K562 (cell line): Measurements from ENCODE around the gene PIK3R4. TPM values are rescaled to one million over a fixed set of nuclear protein-coding genes. Genes with fewer than 3 reads are reported as not detected.

Experiments
- KDM1A ChIP-seq, 2 experiments: fragments of 450-650 bp; IDR thresholded peaks; 2 replicates each; pipeline ENCODE4 v1.6.1; 2016; ENCODE audit warnings: mild to moderate bottlenecking in 2 of 2
- KLF6 ChIP-seq: fragments of 250-450 bp; sonication (Bioruptor Pico); IDR thresholded peaks from 2 replicates; pipeline ENCODE4 v1.4.0; 2020; ENCODE audit warnings: mild to moderate bottlenecking, moderate library complexity, borderline replicate concordance
- PHB2 ChIP-seq: fragments of 450-650 bp; IDR thresholded peaks from 2 replicates; pipeline ENCODE4 v1.6.1; 2017; ENCODE audit warnings: low read depth
- PTTG1 ChIP-seq: fragments of 450-650 bp; IDR thresholded peaks from 2 replicates; pipeline ENCODE4 v1.6.1; 2016; ENCODE audit warnings: low read depth, mild to moderate bottlenecking, missing genetic modification characterization, missing compliant biosample characterization
- TEAD1 ChIP-seq, 2 experiments: fragments of 450-650 bp in 1 of 2; sonication (generic) in 1 of 2; formaldehyde crosslinking; IDR thresholded peaks; 2 replicates each; pipeline versions ENCODE4 v1.4.0 to v1.8.0; 2020 to 2022; ENCODE audit warnings: mild to moderate bottlenecking in 2 of 2, missing genetic modification reagents in 1 of 2
- ZNF408 ChIP-seq: fragments of 250-450 bp; sonication (Bioruptor Pico); IDR thresholded peaks from 2 replicates; pipeline ENCODE4 v1.4.0; 2020; ENCODE audit warnings: low read depth, mild to moderate bottlenecking, moderate library complexity
- polyA plus RNA-seq, 8 experiments: library from polyadenylated mRNA; depleted of rRNA in 4 of 8; stranded (reverse) in 5 of 8; unstranded in 3 of 8; fragments of >200 nt; fragmentation: Nextera tagmentation in 2 of 8; fragmentation: Illumina TruSeq in 1 of 8; extraction: Ambion mirVana in 2 of 8; extraction: Trizol in 1 of 8; gene quantifications; 2 replicates each; pipeline versions ENCODE4 v1.2.1 to v1.2.3, GENCODE V29; 2011 to 2014; ENCODE audit warnings: inconsistent platforms in 1 of 8, missing spikeins in 1 of 8
- total RNA-seq, 7 experiments: library from RNA; depleted of rRNA in 6 of 7; stranded (reverse); fragments of >200 nt in 6 of 7; fragmentation: Illumina TruSeq in 2 of 7; extraction: Trizol in 2 of 7; gene quantifications; 2 replicates each; pipeline versions ENCODE4 v1.2.1 to v1.2.3, GENCODE V29; 2011 to 2021; ENCODE audit warnings: low replicate concordance in 1 of 7
- TF ChIP-seq, protein P1 (sequence below): fragments of 450-650 bp; IDR thresholded peaks from 2 replicates; pipeline ENCODE4 v1.6.1; 2016; ENCODE audit warnings: borderline replicate concordance
- TF ChIP-seq, protein P2 (sequence below): fragments of 450-650 bp; IDR thresholded peaks from 2 replicates; pipeline ENCODE4 v1.6.1; 2016; ENCODE audit warnings: low read depth
- TF ChIP-seq, protein P3 (sequence below): fragments of 250-450 bp; sonication (Bioruptor Pico); IDR thresholded peaks from 2 replicates; pipeline ENCODE4 v1.4.0; 2020
- TF ChIP-seq, protein P4 (sequence below): sonication (generic); formaldehyde crosslinking; IDR thresholded peaks from 2 replicates; pipeline ENCODE4 v1.8.0; 2022; ENCODE audit warnings: missing genetic modification reagents, mild to moderate bottlenecking, borderline replicate concordance

The PIK3R4 gene
- total and polyA plus RNA-seq, 9 of the 15 experiments (the other 6 are each of a cell fraction or from before 2014, with no cell fraction given) = 20.6 to 45.8 (median 26.0) TPM

DNA sequence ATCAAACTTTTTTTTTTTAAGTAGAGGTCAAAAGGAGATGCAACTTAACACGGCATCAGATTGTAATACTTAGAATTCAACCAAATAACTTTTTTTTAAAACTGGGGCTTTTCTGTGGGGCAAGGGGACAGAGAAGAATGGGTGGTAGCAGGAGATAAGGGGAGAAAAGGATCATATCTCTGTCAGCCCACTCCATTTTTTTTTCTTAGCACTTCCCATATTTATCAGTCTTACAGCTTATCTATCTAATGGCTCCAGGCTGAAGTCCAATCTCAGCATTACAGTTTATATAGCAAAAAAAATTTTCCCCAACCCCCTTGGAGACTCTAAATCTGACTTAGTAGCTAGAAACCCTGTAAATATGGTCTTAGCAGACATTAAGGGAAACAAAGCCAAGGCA is 69.3 kb downstream of the PIK3R4 start (continued):
- TF ChIP-seq, protein P1, sequence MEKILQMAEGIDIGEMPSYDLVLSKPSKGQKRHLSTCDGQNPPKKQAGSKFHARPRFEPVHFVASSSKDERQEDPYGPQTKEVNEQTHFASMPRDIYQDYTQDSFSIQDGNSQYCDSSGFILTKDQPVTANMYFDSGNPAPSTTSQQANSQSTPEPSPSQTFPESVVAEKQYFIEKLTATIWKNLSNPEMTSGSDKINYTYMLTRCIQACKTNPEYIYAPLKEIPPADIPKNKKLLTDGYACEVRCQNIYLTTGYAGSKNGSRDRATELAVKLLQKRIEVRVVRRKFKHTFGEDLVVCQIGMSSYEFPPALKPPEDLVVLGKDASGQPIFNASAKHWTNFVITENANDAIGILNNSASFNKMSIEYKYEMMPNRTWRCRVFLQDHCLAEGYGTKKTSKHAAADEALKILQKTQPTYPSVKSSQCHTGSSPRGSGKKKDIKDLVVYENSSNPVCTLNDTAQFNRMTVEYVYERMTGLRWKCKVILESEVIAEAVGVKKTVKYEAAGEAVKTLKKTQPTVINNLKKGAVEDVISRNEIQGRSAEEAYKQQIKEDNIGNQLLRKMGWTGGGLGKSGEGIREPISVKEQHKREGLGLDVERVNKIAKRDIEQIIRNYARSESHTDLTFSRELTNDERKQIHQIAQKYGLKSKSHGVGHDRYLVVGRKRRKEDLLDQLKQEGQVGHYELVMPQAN = no peak
- TF ChIP-seq PHB2 (no peak), TEAD1 (CRISPR knock-in tag; IDR thresholded peaks at IDR 0.05) (no peak), ZNF408 (no peak), KDM1A (IDR thresholded peaks at IDR 0.05) (peak; percentile 26 to 45; a peak in 1 of 4 replicates), PTTG1 (tag) (no peak), KLF6 (CRISPR knock-in tag) (no peak)
- TF ChIP-seq, protein P2, sequence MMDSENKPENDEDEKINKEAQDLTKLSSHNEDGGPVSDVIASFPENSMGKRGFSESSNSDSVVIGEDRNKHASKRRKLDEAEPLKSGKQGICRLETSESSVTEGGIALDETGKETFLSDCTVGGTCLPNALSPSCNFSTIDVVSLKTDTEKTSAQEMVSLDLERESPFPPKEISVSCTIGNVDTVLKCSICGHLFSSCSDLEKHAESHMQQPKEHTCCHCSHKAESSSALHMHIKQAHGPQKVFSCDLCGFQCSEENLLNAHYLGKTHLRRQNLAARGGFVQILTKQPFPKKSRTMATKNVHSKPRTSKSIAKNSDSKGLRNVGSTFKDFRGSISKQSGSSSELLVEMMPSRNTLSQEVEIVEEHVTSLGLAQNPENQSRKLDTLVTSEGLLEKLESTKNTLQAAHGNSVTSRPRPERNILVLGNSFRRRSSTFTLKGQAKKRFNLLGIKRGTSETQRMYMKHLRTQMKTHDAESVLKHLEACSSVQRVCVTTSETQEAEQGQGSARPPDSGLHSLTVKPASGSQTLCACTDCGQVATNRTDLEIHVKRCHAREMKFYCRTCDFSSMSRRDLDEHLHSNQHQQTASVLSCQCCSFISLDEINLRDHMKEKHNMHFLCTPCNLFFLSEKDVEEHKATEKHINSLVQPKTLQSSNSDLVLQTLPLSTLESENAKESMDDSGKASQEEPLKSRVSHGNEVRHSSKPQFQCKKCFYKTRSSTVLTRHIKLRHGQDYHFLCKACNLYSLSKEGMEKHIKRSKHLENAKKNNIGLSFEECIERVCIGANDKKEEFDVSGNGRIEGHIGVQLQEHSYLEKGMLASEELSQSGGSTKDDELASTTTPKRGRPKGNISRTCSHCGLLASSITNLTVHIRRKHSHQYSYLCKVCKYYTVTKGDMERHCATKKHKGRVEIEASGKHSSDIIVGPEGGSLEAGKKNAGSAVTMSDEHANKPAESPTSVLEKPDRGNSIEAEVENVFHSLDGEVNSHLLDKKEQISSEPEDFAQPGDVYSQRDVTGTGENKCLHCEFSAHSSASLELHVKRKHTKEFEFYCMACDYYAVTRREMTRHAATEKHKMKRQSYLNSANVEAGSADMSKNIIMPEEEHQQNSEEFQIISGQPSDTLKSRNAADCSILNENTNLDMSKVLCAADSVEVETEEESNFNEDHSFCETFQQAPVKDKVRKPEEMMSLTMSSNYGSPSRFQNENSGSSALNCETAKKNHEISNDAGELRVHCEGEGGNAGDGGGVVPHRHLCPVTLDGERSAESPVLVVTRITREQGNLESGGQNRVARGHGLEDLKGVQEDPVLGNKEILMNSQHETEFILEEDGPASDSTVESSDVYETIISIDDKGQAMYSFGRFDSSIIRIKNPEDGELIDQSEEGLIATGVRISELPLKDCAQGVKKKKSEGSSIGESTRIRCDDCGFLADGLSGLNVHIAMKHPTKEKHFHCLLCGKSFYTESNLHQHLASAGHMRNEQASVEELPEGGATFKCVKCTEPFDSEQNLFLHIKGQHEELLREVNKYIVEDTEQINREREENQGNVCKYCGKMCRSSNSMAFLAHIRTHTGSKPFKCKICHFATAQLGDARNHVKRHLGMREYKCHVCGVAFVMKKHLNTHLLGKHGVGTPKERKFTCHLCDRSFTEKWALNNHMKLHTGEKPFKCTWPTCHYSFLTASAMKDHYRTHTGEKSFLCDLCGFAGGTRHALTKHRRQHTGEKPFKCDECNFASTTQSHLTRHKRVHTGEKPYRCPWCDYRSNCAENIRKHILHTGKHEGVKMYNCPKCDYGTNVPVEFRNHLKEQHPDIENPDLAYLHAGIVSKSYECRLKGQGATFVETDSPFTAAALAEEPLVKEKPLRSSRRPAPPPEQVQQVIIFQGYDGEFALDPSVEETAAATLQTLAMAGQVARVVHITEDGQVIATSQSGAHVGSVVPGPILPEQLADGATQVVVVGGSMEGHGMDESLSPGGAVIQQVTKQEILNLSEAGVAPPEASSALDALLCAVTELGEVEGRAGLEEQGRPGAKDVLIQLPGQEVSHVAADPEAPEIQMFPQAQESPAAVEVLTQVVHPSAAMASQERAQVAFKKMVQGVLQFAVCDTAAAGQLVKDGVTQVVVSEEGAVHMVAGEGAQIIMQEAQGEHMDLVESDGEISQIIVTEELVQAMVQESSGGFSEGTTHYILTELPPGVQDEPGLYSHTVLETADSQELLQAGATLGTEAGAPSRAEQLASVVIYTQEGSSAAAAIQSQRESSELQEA = no peak
- TF ChIP-seq, protein P3, sequence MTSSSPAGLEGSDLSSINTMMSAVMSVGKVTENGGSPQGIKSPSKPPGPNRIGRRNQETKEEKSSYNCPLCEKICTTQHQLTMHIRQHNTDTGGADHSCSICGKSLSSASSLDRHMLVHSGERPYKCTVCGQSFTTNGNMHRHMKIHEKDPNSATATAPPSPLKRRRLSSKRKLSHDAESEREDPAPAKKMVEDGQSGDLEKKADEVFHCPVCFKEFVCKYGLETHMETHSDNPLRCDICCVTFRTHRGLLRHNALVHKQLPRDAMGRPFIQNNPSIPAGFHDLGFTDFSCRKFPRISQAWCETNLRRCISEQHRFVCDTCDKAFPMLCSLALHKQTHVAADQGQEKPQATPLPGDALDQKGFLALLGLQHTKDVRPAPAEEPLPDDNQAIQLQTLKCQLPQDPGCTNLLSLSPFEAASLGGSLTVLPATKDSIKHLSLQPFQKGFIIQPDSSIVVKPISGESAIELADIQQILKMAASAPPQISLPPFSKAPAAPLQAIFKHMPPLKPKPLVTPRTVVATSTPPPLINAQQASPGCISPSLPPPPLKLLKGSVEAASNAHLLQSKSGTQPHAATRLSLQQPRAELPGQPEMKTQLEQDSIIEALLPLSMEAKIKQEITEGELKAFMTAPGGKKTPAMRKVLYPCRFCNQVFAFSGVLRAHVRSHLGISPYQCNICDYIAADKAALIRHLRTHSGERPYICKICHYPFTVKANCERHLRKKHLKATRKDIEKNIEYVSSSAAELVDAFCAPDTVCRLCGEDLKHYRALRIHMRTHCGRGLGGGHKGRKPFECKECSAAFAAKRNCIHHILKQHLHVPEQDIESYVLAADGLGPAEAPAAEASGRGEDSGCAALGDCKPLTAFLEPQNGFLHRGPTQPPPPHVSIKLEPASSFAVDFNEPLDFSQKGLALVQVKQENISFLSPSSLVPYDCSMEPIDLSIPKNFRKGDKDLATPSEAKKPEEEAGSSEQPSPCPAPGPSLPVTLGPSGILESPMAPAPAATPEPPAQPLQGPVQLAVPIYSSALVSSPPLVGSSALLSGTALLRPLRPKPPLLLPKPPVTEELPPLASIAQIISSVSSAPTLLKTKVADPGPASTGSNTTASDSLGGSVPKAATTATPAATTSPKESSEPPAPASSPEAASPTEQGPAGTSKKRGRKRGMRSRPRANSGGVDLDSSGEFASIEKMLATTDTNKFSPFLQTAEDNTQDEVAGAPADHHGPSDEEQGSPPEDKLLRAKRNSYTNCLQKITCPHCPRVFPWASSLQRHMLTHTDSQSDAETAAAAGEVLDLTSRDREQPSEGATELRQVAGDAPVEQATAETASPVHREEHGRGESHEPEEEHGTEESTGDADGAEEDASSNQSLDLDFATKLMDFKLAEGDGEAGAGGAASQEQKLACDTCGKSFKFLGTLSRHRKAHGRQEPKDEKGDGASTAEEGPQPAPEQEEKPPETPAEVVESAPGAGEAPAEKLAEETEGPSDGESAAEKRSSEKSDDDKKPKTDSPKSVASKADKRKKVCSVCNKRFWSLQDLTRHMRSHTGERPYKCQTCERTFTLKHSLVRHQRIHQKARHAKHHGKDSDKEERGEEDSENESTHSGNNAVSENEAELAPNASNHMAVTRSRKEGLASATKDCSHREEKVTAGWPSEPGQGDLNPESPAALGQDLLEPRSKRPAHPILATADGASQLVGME (CRISPR knock-in tag) = no peak
- TF ChIP-seq, protein P4, sequence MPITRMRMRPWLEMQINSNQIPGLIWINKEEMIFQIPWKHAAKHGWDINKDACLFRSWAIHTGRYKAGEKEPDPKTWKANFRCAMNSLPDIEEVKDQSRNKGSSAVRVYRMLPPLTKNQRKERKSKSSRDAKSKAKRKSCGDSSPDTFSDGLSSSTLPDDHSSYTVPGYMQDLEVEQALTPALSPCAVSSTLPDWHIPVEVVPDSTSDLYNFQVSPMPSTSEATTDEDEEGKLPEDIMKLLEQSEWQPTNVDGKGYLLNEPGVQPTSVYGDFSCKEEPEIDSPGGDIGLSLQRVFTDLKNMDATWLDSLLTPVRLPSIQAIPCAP (CRISPR knock-in tag) = no peak
